GM10248 (cell line): ENCODE data around the gene SLX4IP.

Source experiments
- CTCF ChIA-PET: fragments of 300-600 bp; sonication (Branson Sonifier 250); formaldehyde crosslinking; extraction: SDS; loops from one replicate; lab custom pipeline; 2021; ENCODE audit warnings: antibody characterized with exemption; lab: Yijun Ruan, JAX
- POLR2A ChIA-PET: fragments of 350-650 bp; sonication (Branson Sonifier 250); formaldehyde crosslinking; extraction: SDS; loops from one replicate; lab custom pipeline; 2020; ENCODE audit warnings: antibody characterized with exemption; lab: Yijun Ruan, JAX
- DNase-seq: peaks from one replicate; pipeline ENCODE4 v3.0.0; 2012; ENCODE audit errors: extremely low spot score
- CTCF ChIP-seq: IDR thresholded peaks from 2 replicates; pipeline ENCODE4 v1.5.1; 2012; ENCODE audit warnings: mild to moderate bottlenecking, low read depth; ENCODE audit errors: extremely low read depth, missing control alignments, control extremely low read depth

Gene SLX4IP

DNA sequence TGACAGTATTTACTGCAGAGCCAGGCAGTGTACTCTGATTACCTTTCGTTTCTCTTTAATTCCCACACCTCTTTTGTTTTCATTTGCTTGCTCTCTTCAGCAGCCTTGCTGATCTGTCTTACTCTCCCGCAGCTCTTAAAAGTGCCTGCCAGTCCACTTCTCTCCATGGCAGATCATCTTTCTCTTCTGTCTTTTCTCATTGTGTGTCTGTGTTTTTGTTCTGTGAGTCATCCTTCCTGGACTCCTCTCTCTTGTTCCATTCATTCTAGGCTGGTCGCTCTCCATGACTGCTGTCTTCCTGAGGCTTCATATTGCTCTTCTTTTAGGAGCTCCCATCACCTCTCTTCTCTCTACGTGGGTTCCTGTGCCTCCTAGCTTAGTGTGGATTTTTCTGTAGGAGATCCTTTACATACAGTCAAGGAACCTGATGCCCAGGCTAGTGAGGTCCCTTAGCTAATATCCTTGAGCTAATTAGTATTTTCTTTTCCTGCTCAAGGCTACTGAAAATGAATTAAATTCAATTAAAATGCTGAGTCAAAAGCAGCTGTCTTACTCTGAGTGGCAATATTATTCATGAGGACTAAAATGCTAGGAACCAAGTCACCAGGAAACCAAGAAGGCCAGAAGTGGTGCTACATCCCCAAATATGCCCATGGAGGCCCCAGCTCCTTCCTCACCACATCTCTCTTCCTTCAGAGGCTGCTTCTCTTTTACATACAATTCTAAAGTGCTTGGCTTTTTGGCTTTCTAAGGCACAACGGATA lies 86.1 kb downstream of the SLX4IP start:
- CTCF ChIA-PET: interaction anchor here (1.2 to 3.7 kb wide), 6 partner anchors 7 to 150 kb away, joined by 3 to 18 read pairs (median 4); no protein-coding TSS in a partner anchor
- no peak for TF ChIP-seq CTCF
- POLR2A ChIA-PET: no interaction called here
- no peak for DNase-seq

- no peak for DNase-seq
- CTCF ChIA-PET: interaction anchor here (1.2 to 3.7 kb wide), 6 partner anchors 7 to 149 kb away, joined by 3 to 18 read pairs (median 4); no protein-coding TSS in a partner anchor
- POLR2A ChIA-PET: no interaction called here
- TF ChIP-seq CTCF: no peak
These were observed 86.7 kb downstream of the SLX4IP start for GRCh38 chr20:10521836-10522235.

DNA sequence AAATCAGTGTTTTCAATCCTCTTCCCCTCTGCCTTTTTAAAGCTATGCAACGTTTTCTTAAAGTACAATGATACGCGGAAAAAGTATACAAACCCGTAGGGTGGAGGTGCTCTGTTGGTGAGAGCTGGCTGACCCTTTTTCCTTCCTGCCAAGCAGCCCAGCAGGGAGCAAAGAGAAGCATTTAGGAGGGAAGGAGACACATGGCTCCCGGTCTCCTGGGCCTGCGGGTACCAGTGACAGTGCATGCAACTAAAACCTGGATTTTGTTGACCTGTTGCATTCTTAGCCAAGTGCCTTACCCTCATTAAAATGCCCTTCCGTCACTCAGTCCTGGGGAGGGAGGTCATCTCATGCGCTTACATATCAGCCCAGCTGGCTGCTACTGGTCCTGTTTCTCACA lies 87.2 kb downstream of the SLX4IP start:
- ChIA-PET POLR2A (no interaction called here), CTCF (interaction anchor here (1.2 to 3.7 kb wide), 5 partner anchors 8 to 149 kb away, joined by 4 to 18 read pairs (median 4); no protein-coding TSS in a partner anchor)
- TF ChIP-seq CTCF: no peak
- DNase-seq: no peak

DNA sequence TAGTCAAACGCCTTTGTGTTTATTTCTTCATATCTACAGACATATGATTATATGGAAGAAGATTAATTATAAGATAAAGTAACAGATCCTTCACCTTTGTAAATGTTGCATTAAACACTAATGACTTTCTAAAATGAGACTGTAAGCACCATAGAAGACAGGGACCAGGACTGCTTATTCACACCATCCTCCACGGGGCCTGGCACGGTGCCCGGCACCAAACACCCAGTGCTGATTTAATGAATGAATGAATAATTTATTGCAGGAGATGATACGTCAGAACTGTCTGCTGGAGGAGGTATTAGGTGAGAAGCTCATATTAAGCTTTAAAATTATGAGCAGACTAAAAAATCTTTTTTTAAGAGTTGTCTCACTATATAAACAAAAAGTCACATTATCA lies 88.3 kb downstream of the SLX4IP start:
- no peak for TF ChIP-seq CTCF
- POLR2A ChIA-PET: no interaction called here
- CTCF ChIA-PET: interaction anchor here (0.9 to 3.7 kb wide), 2 partner anchors 9 to 18 kb away, joined by 3 to 18 read pairs; no protein-coding TSS in a partner anchor
- DNase-seq: no peak

GRCh38 chr20:10524034-10524476 lies 89.0 kb downstream of the SLX4IP start:
- TF ChIP-seq CTCF: no peak
- DNase-seq: no peak
- CTCF ChIA-PET: interaction anchor here (0.9 to 3.7 kb wide), 5 partner anchors 10 to 43 kb away, joined by 3 to 18 read pairs (median 4); no protein-coding TSS in a partner anchor
- POLR2A ChIA-PET: no interaction called here

- no peak for DNase-seq
- no peak for TF ChIP-seq CTCF
- ChIA-PET POLR2A (no interaction called here), CTCF (interaction anchor here (1.1 to 3.7 kb wide), 4 partner anchors 10 to 43 kb away, joined by 3 to 18 read pairs (median 4); no protein-coding TSS in a partner anchor)
These were observed 89.5 kb downstream of the SLX4IP start for GRCh38 chr20:10524643-10525042.
